ENCODE measurements around the gene NTMT2.
A peak's percentile ranks its signal among the peaks of the same experiment; 100 is the strongest.

Gene NTMT2

DNA sequence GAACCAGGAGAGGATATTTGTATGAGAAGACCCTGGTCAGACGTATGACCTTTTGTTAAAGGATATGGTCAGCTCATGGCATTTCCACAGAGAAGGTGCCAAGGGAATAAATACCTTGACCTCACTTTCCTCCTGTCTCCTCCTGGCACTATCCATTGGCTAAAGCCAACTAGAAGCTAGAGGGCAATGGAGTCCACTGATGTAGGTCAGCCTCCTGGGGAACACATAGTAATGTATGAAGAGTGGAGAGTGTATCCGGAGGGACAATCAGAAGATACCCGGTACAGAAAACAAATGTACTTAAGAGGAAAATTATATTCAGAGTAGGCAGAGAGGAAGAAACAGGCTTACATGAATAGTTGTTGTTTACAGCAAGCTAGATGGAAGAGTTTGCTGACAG lies 698 bp upstream of the NTMT2 start:
- no peak for DNase-seq (ENCODE audit: low read depth)
- TF ChIP-seq, protein P1, sequence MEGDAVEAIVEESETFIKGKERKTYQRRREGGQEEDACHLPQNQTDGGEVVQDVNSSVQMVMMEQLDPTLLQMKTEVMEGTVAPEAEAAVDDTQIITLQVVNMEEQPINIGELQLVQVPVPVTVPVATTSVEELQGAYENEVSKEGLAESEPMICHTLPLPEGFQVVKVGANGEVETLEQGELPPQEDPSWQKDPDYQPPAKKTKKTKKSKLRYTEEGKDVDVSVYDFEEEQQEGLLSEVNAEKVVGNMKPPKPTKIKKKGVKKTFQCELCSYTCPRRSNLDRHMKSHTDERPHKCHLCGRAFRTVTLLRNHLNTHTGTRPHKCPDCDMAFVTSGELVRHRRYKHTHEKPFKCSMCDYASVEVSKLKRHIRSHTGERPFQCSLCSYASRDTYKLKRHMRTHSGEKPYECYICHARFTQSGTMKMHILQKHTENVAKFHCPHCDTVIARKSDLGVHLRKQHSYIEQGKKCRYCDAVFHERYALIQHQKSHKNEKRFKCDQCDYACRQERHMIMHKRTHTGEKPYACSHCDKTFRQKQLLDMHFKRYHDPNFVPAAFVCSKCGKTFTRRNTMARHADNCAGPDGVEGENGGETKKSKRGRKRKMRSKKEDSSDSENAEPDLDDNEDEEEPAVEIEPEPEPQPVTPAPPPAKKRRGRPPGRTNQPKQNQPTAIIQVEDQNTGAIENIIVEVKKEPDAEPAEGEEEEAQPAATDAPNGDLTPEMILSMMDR (IDR thresholded peaks at IDR 0.05; ENCODE audit: insufficient read depth, low read depth, low read length, missing control alignments), result no peak
- no peak overlapping the region for H3K4me3 ChIP-seq (ENCODE audit: low read depth, low read length)

DNA sequence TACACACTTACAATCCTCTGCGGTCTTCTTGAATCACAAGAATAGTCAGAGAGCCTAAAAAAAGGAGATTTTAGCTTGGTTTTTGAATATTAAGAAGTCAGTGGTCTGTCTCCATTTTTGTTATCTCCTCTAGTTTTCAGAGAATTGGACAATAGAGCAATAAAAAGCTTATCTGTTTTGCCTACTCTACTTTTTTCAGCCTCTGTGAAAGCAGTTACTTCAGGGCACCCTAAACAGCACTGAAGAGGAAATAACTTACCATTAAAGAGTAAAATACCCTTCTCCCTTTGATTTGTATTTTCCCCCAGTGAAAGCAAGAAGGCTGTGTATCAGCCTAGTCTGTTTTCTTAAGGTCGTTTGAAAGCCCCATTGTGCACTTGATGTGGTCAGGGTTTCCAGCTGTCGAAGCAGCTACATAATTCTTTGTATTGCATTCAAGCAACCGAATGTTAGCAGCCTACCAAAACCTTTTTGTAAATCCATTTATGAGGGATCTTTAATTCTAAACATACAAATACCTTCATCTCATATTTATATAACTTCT lies 1.0 kb downstream of the NTMT2 start:
- TF ChIP-seq, protein P1 (IDR thresholded peaks at IDR 0.05; ENCODE audit: insufficient read depth, low read depth, low read length, missing control alignments), result no peak
- DNase-seq (ENCODE audit: low read depth), result peak; percentile 12
- H3K4me3 ChIP-seq (ENCODE audit: low read depth, low read length), result no peak overlapping the region

- no peak for DNase-seq (ENCODE audit: low read depth)
Observed at GRCh38 chr1:170149241-170149640, 3.5 kb downstream of the NTMT2 start.

GRCh38 chr1:170150016-170150415 lies 4.3 kb downstream of the NTMT2 start:
- H3K4me3 ChIP-seq (ENCODE audit: low read depth, low read length), result no peak overlapping the region
- no peak for DNase-seq (ENCODE audit: low read depth)
- TF ChIP-seq, protein P1 (IDR thresholded peaks at IDR 0.05; ENCODE audit: insufficient read depth, low read depth, low read length, missing control alignments), result no peak

More at GRCh38 chr1:170149241-170149640, 3.5 kb downstream of the NTMT2 start:
- TF ChIP-seq, protein P1 (IDR thresholded peaks at IDR 0.05; ENCODE audit: insufficient read depth, low read depth, low read length, missing control alignments), result no peak
- H3K4me3 ChIP-seq (ENCODE audit: low read depth, low read length), result no peak overlapping the region

GRCh38 chr1:170150921-170151320 lies 5.2 kb downstream of the NTMT2 start:
- TF ChIP-seq, protein P1 (IDR thresholded peaks at IDR 0.05; ENCODE audit: insufficient read depth, low read depth, low read length, missing control alignments), result no peak
- no peak for DNase-seq (ENCODE audit: low read depth)
- H3K4me3 ChIP-seq (ENCODE audit: low read depth, low read length), result no peak overlapping the region

DNA sequence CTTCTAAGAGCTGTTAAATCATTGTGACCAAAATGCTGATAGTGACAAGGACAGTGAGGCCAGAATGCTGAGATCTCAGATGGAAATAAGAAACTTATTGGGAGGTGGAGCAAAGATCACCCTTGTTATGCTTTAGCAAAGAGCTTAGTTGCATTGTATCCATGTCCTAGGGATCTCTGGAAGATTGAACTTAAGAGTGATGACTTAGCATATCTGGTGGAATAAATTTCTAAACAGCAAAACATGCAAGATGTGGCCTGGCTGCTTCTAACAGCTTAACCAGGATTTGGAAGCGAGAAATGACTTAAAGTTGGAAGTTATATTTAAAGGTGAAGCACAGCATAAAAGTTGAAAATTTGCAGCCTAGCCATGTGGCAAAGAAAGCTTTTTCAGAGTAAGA lies 7.7 kb downstream of the NTMT2 start:
- TF ChIP-seq, protein P1 (IDR thresholded peaks at IDR 0.05; ENCODE audit: insufficient read depth, low read depth, low read length, missing control alignments), result no peak
- no peak for DNase-seq (ENCODE audit: low read depth)
- no peak overlapping the region for H3K4me3 ChIP-seq (ENCODE audit: low read depth, low read length)

- H3K4me3 ChIP-seq (ENCODE audit: low read depth, low read length), result no peak overlapping the region
- DNase-seq (ENCODE audit: low read depth), result no peak
- TF ChIP-seq, protein P1 (IDR thresholded peaks at IDR 0.05; ENCODE audit: insufficient read depth, low read depth, low read length, missing control alignments), result no peak
Observed at GRCh38 chr1:170155055-170155454, 9.3 kb downstream of the NTMT2 start.

All from GM12865 (cell line).